SH-SY5Y (cell line): ENCODE measurements around the gene PRKCH.

ENCODE experiments used
- GATA2 ChIP-seq: IDR thresholded peaks from 2 replicates; pipeline ENCODE4 v1.6.1; 2011; ENCODE audit warnings: mild to moderate bottlenecking, low read depth, low read length
- GATA3 ChIP-seq: IDR thresholded peaks from 2 replicates; pipeline ENCODE4 v1.6.1; 2011; ENCODE audit warnings: low read depth, mild to moderate bottlenecking, low read length, moderate library complexity

The PRKCH gene

DNA sequence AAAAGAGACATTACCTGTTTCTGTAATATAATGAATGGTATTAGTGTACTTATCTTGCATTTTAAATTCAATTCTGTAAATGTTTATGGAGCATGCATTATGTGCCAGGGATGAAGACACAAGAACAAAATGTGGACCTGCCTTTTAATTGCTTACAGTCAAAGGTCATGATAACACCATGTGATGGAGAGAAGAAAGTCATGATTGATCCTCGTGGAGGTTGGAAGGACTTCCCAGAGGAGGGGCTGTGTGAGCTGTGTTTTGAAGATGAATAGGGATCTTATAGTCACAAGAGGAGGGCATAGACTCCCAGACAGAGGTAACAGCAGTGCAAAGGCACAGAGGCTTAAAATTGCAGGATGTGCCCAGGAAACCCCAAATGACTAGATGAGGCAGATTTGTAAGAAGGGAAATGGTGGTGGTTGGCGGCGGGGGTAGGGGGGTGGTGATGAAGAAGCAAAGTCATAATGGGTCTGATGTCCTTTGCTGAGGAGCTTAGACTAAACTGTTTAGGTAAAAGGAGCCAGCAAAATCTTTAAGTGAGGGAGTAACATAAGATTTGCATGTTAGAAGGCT, 151.5 kb downstream of the PRKCH start:
- no peak for TF ChIP-seq GATA2
- TF ChIP-seq GATA3, result no peak

DNA sequence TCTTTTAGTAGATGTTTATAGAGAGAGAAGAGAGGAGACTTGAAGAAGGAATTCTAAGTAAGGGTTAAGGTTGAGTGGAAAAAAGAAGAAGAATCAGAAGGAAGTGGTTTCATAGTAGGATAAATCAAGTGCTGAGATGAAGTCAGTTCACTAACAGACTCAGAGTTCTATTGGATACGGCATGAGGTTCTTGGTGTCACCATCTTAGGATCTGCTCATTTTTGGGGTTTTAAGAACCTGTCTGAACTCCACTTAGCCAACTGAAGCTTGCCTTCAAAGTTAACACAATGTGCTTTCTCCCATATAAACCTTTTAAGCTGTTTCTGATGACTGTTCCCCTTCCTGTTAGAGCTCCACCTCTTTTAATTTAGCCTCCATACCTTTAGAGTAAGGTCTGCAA, 152.6 kb downstream of the PRKCH start:
- no peak for TF ChIP-seq GATA3
- TF ChIP-seq GATA2, result no peak

- TF ChIP-seq GATA2 (no peak), GATA3 (no peak)
Observed at GRCh38 chr14:61474701-61475100, 153.3 kb downstream of the PRKCH start.

- TF ChIP-seq GATA3 (no peak), GATA2 (no peak)
Observed at GRCh38 chr14:61475316-61475715, 153.9 kb downstream of the PRKCH start.

GRCh38 chr14:61476105-61476753, 154.8 kb downstream of the PRKCH start:
- TF ChIP-seq GATA2 (no peak), GATA3 (no peak)

DNA sequence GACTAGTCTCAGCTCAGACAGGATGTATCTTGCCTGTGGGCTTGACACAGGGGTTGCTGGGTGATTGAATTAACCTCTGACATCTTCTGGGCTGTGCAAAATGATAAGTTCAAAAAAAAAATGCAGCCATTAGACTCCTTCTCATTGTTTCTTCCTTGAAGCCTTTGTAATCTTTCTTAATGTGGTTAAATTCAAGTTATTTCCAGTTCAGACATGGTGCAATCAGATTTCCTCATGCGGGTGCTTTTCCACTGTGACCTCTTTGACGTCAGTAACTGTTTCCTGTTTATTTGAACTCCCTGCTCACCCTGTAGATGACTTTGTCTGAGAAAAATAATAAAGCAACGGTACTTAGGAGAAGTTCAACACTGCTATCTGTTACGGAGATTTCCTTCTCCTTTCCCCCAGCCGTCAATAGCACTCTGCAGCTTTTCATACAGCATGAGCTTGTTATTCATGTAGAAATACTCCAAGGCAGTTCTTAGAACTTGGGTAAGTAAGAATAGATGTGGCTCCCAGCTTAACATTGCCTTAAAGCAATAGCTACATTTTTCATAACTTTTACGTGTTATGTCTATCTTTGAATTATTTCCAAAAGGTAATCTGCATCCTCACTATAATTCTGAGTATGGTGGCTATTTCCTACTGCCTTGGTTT, 155.5 kb downstream of the PRKCH start:
- no peak for TF ChIP-seq GATA2
- TF ChIP-seq GATA3, result no peak

GRCh38 chr14:61477712-61478462, 156.5 kb downstream of the PRKCH start:
- no peak for TF ChIP-seq GATA3
- TF ChIP-seq GATA2, result no peak

GRCh38 chr14:61478971-61479473, 157.6 kb downstream of the PRKCH start:
- TF ChIP-seq GATA2, result no peak
- TF ChIP-seq GATA3, result no peak

DNA sequence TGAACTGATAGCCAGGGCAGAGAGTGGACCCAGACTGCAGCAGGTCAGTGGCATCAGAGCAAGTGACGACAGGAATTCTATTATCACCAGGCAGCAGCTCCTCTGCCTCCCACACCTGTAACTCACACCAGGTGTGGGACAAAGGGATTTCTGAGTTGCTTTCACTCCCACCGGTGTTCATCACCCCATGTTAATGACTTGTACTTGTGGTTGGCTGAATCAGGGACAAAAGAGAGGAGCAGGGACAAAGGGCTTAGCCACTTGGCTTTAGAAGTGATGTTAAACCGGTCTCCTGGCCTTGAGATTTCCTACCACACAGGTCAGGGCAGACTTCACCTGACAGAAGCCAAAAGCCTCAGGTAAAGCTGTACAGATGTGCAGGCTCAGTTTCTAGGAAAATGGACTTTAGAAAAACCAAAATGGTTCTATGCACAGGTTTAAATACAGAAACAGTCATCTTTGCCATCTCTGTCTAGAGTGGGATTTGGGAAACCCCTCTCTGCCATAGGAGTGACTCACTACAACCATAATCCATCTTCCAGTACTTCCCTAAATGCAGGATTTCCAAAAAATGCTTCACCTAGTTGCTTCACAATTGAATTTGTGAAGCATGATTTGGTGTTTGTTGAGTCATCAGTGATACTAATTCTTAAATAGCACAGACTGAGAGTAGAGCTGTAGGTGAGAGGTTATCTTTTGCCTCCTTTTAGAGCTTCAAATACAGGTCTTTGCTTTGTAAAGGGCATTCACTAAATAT, 158.5 kb downstream of the PRKCH start:
- TF ChIP-seq GATA2 (no peak), GATA3 (no peak)

GRCh38 chr14:61480704-61481285, 159.4 kb downstream of the PRKCH start:
- TF ChIP-seq GATA2 (no peak), GATA3 (no peak)

DNA sequence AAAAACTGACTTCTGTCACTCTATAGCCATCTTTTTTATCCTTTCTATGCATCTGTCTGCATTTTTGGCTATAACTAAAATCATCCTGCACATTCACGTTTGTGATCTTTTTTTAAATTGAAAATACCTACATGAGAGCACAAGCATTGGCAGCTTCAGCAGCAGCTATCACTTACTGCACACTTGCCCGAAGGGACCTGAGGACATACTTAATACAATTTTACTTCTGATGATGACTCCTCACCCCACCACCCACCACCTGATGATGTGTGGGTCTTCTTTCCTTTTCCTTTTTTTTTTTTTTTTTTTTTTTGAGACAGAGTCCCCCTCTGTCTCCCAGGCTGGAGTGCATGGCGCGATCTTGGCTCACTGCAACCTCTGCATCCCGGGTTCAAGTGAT, 160.3 kb downstream of the PRKCH start:
- TF ChIP-seq GATA2 (no peak), GATA3 (no peak)

GRCh38 chr14:61482348-61483206, 161.2 kb downstream of the PRKCH start:
- TF ChIP-seq GATA3, result peak; percentile 77
- peak; percentile 97 for TF ChIP-seq GATA2

GRCh38 chr14:61483476-61483875, 162.1 kb downstream of the PRKCH start:
- TF ChIP-seq GATA2 (no peak), GATA3 (no peak)
